PC-9 (cell line): ENCODE data around the gene RAG1. TPM values are rescaled to one million over a fixed set of nuclear protein-coding genes. Genes with fewer than 3 reads are reported as not detected.

Source experiments
- BruUV-seq: library from RNA; stranded (reverse); fragments of 400-500 nt; replicated peaks from 2 replicates; lab custom pipeline; 2021; lab: Mats Ljungman, UMichigan
- CTCF ChIA-PET: fragments of 300-600 bp; sonication (Branson Sonifier 250); formaldehyde crosslinking; loops from one replicate; lab custom pipeline; 2022; ENCODE audit warnings: antibody characterized with exemption; lab: Charles Lee
- POLR2A ChIA-PET: fragments of 300-600 bp; sonication (Branson Sonifier 250); formaldehyde crosslinking; loops from one replicate; lab custom pipeline; 2022; ENCODE audit warnings: antibody characterized with exemption; ENCODE audit not compliant: unreplicated experiment; lab: Charles Lee
- DNase-seq, 2 experiments: peaks; one replicate each; pipeline versions ENCODE4 v3.0.0 to v3.0.0-alpha.2; 2015 to 2022; ENCODE audit warnings: mixed read lengths in 1 of 2
- H2AFZ ChIP-seq: fragments of 200-600 bp; sonication (generic); 2 replicates; pipeline ENCODE4 v1.8.1; 2017; ENCODE audit warnings: antibody characterized with exemption
- H3F3A ChIP-seq: fragments of 200-600 bp; sonication (generic); 2 replicates; pipeline ENCODE4 v1.8.1; 2017; ENCODE audit warnings: antibody characterized with exemption, mild to moderate bottlenecking, low read depth; ENCODE audit not compliant: insufficient read depth
- H3K27ac ChIP-seq: fragments of 200-600 bp; sonication (generic); 2 replicates; pipeline ENCODE4 v1.6.1; 2016; ENCODE audit warnings: mixed run types
- H3K27me3 ChIP-seq: fragments of 200-600 bp; sonication (generic); 2 replicates; pipeline ENCODE4 v1.6.1; 2016; ENCODE audit warnings: low read depth, mixed run types; ENCODE audit not compliant: insufficient read depth
- H3K36me3 ChIP-seq: fragments of 200-600 bp; sonication (generic); 2 replicates; pipeline ENCODE4 v1.6.1; 2016; ENCODE audit warnings: low read depth, mixed run types
- H3K4me1 ChIP-seq: fragments of 200-600 bp; sonication (generic); replicated peaks from 2 replicates; pipeline ENCODE4 v1.6.1; 2016; ENCODE audit warnings: mixed run types; ENCODE audit not compliant: insufficient read depth
- H3K4me2 ChIP-seq: fragments of 200-600 bp; sonication (generic); 2 replicates; pipeline ENCODE4 v1.6.1; 2017; ENCODE audit warnings: mixed run types
- H3K4me3 ChIP-seq: fragments of 200-600 bp; sonication (generic); 2 replicates; pipeline ENCODE4 v1.6.1; 2016; ENCODE audit warnings: mixed run types
- H3K79me2 ChIP-seq: fragments of 200-600 bp; sonication (generic); 2 replicates; pipeline ENCODE4 v1.6.1; 2017; ENCODE audit warnings: low read depth, mixed run types
- H3K9me2 ChIP-seq: fragments of 200-600 bp; sonication (generic); 2 replicates; pipeline ENCODE4 v1.8.1; 2017; ENCODE audit warnings: mild to moderate bottlenecking; ENCODE audit not compliant: insufficient read depth
- H3K9me3 ChIP-seq: fragments of 200-600 bp; sonication (generic); 2 replicates; pipeline ENCODE4 v1.8.1; 2016; ENCODE audit warnings: low read depth; ENCODE audit not compliant: insufficient read depth
- H4K20me1 ChIP-seq: fragments of 200-600 bp; sonication (generic); 2 replicates; pipeline ENCODE4 v1.8.1; 2017; ENCODE audit not compliant: insufficient read depth
- EZH2 ChIP-seq: fragments of 200-600 bp; sonication (generic); IDR thresholded peaks from 2 replicates; pipeline ENCODE4 v1.8.0; 2017; ENCODE audit warnings: antibody characterized with exemption, low read depth
- intact Hi-C: fragments of 100-400 bp; cut with micrococcal nuclease; formaldehyde crosslinking; loops from one replicate; pipeline ENCODE4 v1.10.0; 2022; ENCODE audit not compliant: unreplicated experiment
- total RNA-seq: library from RNA; stranded (reverse); gene quantifications from 2 replicates; pipeline ENCODE4 v1.2.3, GENCODE V29; 2021
- TF ChIP-seq, protein P1 (sequence below): fragments of 200-600 bp; sonication (generic); conservative IDR thresholded peaks from 2 replicates; pipeline ENCODE4 v1.6.1; 2017; ENCODE audit warnings: mixed run types, antibody characterized with exemption, mild to moderate bottlenecking, moderate library complexity

RAG1 gene
- total RNA-seq, 1 experiment from 2014 or later: 0.31 TPM

DNA sequence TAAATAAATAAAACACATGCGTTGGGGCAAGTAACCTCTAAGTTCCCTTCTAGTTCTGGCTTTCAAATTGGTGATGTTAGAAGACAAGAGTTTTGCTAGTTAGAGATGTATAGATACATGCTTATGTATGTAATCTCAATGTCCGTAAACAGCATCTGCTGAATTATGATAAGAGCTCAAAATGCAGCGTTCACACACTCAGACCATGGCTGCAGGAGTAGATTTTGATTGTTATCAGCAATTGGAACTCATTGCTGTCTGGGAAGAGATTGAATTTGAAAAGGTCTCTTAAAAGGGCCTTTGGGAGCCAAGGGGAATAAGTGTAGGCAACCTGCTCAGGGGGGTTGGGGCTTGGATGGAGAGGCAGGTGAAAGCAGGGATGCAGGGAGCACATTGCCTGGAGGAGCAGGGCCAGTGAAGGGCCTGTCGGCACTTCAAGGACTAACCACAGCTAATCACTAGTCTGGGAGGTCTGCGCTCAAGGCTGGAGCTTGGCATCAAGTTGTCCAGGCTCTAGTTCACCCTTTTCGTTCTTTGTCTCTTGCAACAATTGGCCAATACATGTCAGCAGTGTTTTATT lies 2.7 kb upstream of the RAG1 start:
- intact Hi-C loops: no loop called here
- Histone ChIP-seq H3K27ac (no peak overlapping the region), H3K27me3 (no peaks in the 10 kb centered on the region), H3K36me3 (no peaks in the 10 kb centered on the region), H3K9me2 (peaks cover 9% of the 10 kb centered on the region; the same call in 1 of the 2 replicates), H2AFZ (no peak overlapping the region), H4K20me1 (no peaks in the 10 kb centered on the region), H3K9me3 (no peaks in the 10 kb centered on the region), H3K4me3 (no peak overlapping the region), H3K79me2 (no peaks in the 10 kb centered on the region), H3K4me2 (no peak overlapping the region), H3F3A (no peaks in the 10 kb centered on the region), H3K4me1 (no peaks in the 10 kb centered on the region)
- POLR2A ChIA-PET: no interaction called here
- CTCF ChIA-PET: interaction anchor here (0.8 to 2.0 kb wide), 4 partner anchors 108 to 182 kb away, joined by 3 to 11 read pairs (median 4); no protein-coding TSS in a partner anchor
- no peak for DNase-seq
- no TSS peak for BruUV-seq
- TF ChIP-seq, protein P1, sequence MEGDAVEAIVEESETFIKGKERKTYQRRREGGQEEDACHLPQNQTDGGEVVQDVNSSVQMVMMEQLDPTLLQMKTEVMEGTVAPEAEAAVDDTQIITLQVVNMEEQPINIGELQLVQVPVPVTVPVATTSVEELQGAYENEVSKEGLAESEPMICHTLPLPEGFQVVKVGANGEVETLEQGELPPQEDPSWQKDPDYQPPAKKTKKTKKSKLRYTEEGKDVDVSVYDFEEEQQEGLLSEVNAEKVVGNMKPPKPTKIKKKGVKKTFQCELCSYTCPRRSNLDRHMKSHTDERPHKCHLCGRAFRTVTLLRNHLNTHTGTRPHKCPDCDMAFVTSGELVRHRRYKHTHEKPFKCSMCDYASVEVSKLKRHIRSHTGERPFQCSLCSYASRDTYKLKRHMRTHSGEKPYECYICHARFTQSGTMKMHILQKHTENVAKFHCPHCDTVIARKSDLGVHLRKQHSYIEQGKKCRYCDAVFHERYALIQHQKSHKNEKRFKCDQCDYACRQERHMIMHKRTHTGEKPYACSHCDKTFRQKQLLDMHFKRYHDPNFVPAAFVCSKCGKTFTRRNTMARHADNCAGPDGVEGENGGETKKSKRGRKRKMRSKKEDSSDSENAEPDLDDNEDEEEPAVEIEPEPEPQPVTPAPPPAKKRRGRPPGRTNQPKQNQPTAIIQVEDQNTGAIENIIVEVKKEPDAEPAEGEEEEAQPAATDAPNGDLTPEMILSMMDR: no peak
- no peak for TF ChIP-seq EZH2

DNA sequence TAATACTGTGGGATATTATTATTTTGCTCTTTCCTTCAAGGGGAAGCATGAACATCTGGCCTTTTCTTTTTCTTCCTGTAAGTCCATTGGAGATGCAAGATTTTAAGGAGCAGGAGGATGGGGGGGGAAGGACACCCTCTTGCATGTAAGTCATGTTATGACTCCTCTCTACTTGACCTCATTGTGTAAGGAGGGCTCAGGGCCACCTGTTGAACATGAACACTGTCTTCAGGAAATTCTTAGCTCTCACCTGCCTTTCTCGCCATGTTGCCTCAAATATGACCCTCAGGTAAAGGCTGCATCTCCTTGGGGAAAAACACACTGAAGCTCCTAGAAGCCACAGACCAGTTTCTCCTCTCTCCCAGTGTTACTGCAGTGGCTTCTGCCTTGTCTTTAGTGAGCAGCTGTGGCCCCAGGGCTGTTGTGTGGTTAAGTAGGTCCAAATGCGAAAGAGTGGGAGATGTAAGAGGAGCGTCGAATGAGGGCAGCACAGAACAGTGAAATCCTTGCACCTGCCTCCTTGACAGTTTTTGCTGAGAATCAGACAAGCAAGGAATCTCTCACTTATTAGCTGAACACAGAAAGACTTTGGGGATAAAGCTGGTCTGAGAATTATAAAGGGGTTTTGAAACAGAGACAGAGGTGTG lies 1.3 kb upstream of the RAG1 start:
- H4K20me1 ChIP-seq: no peaks in the 10 kb centered on the region
- POLR2A ChIA-PET: no interaction called here
- H3K4me3 ChIP-seq: no peak overlapping the region
- no peak for DNase-seq
- CTCF ChIA-PET: no interaction called here
- H3K27me3 ChIP-seq: peaks cover 7% of the 10 kb centered on the region; the same call in 1 of the 2 replicates
- H3K9me3 ChIP-seq: no peaks in the 10 kb centered on the region
- no peaks in the 10 kb centered on the region for H3F3A ChIP-seq
- no TSS peak for BruUV-seq
- intact Hi-C loops: no loop called here
- no peak overlapping the region for H2AFZ ChIP-seq
- peaks cover 9% of the 10 kb centered on the region; the same call in 1 of the 2 replicates for H3K9me2 ChIP-seq
- no peak overlapping the region for H3K27ac ChIP-seq
- no peaks in the 10 kb centered on the region for H3K79me2 ChIP-seq
- H3K4me2 ChIP-seq: no peak overlapping the region
- H3K4me1 ChIP-seq: no peaks in the 10 kb centered on the region
- no peaks in the 10 kb centered on the region for H3K36me3 ChIP-seq
- TF ChIP-seq EZH2: no peak
- TF ChIP-seq, protein P1: no peak

DNA sequence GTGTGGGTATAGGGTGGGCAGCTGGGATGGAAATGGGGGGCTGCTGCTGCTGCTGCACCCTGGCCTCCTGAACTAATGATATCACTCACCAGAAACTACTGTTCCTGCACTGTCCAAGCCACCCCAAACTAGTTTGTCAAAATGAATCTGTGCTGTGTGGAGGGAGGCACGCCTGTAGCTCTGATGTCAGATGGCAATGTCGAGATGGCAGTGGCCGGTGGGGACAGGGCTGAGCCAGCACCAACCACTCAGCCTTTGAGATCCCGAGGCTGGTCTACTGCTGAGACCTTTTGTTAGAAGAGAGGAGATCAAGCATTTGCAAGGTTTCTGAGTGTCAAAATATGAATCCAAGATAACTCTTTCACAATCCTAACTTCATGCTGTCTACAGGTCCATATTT lies 1.3 kb downstream of the RAG1 start:
- H4K20me1 ChIP-seq: no peaks in the 10 kb centered on the region
- ChIA-PET CTCF (no interaction called here), POLR2A (no interaction called here)
- no peaks in the 10 kb centered on the region for H3K4me1 ChIP-seq
- no peaks in the 10 kb centered on the region for H3K9me3 ChIP-seq
- intact Hi-C loops: loop anchor here (2.0 kb wide), 1 partner anchor 178 kb away; no protein-coding TSS in a partner anchor
- no TSS peak for BruUV-seq
- H3K79me2 ChIP-seq: no peaks in the 10 kb centered on the region
- H3K27ac ChIP-seq: no peak overlapping the region
- no peaks in the 10 kb centered on the region for H3F3A ChIP-seq
- no peak overlapping the region for H2AFZ ChIP-seq
- TF ChIP-seq, protein P1: no peak
- TF ChIP-seq EZH2: no peak
- H3K27me3 ChIP-seq: peaks cover 9% of the 10 kb centered on the region; the same call in 1 of the 2 replicates
- H3K36me3 ChIP-seq: no peaks in the 10 kb centered on the region
- no peak for DNase-seq
- no peak overlapping the region for H3K4me2 ChIP-seq
- no peak overlapping the region for H3K4me3 ChIP-seq
- no peaks in the 10 kb centered on the region for H3K9me2 ChIP-seq
